HepG2 (cell line): ENCODE measurements around the gene TAF11. TPM values are rescaled to one million over a fixed set of nuclear protein-coding genes. Genes with fewer than 3 reads are reported as not detected.
A peak's percentile ranks its signal among the peaks of the same experiment; 100 is the strongest.

Source experiments
- CC2D1A ChIP-seq: sonication (generic); formaldehyde crosslinking; IDR thresholded peaks from 2 replicates; pipeline ENCODE4 v1.8.1; 2023; ENCODE audit warnings: mild to moderate bottlenecking, missing genetic modification reagents
- CHD2 ChIP-seq: IDR thresholded peaks from 2 replicates; pipeline ENCODE4 v1.6.1; 2011; ENCODE audit warnings: low read depth, low read length, improper control_type of control experiment
- EED ChIP-seq: sonication (generic); formaldehyde crosslinking; IDR thresholded peaks from 2 replicates; pipeline ENCODE4 v1.5.0; 2020; ENCODE audit warnings: mild to moderate bottlenecking, missing genetic modification reagents
- JUNB ChIP-seq: sonication (generic); formaldehyde crosslinking; IDR thresholded peaks from 2 replicates; pipeline ENCODE4 v1.8.0; 2022; ENCODE audit warnings: missing genetic modification reagents, mild to moderate bottlenecking, borderline replicate concordance
- POGZ ChIP-seq: sonication (generic); formaldehyde crosslinking; IDR thresholded peaks from 2 replicates; pipeline ENCODE4 v1.4.0; 2020; ENCODE audit warnings: mild to moderate bottlenecking, missing genetic modification reagents
- SIN3A ChIP-seq: IDR thresholded peaks from 2 replicates; pipeline ENCODE4 v1.6.1; 2011; ENCODE audit warnings: low read depth, mild to moderate bottlenecking, control low read depth, low read length, borderline replicate concordance
- ZBTB20 ChIP-seq: sonication (generic); formaldehyde crosslinking; IDR thresholded peaks from 2 replicates; pipeline ENCODE4 v1.8.1; 2023; ENCODE audit warnings: missing genetic modification reagents, low read depth, mild to moderate bottlenecking, borderline replicate concordance
- ZC3H4 ChIP-seq: sonication (generic); formaldehyde crosslinking; IDR thresholded peaks from 2 replicates; pipeline ENCODE4 v1.4.0; 2020; ENCODE audit warnings: missing genetic modification reagents, borderline replicate concordance
- ZNF33B ChIP-seq: sonication (generic); formaldehyde crosslinking; IDR thresholded peaks from 2 replicates; pipeline ENCODE4 v1.5.1; 2020; ENCODE audit warnings: mild to moderate bottlenecking, missing genetic modification reagents
- ZNF550 ChIP-seq: sonication (generic); formaldehyde crosslinking; IDR thresholded peaks from 2 replicates; pipeline ENCODE4 v1.4.0; 2020; ENCODE audit warnings: mild to moderate bottlenecking, missing genetic modification reagents, borderline replicate concordance
- ZNF652 ChIP-seq: IDR thresholded peaks from 2 replicates; pipeline ENCODE4 v1.6.1; 2016; ENCODE audit warnings: low read depth, borderline replicate concordance
- ZNF891 ChIP-seq: sonication (generic); formaldehyde crosslinking; IDR thresholded peaks from 2 replicates; pipeline ENCODE4 v1.5.0; 2020; ENCODE audit warnings: mild to moderate bottlenecking, missing genetic modification reagents
- polyA plus RNA-seq, 8 experiments: library from polyadenylated mRNA; depleted of rRNA in 3 of 8; stranded (reverse) in 7 of 8; unstranded in 1 of 8; fragments of >200 nt; fragmentation: Illumina TruSeq in 4 of 8; extraction: Trizol in 4 of 8; gene quantifications; 2 replicates each; pipeline versions ENCODE4 v1.2.1 to v1.2.3, GENCODE V29; 2011 to 2016; ENCODE audit warnings: low read depth in 4 of 8, missing spikeins in 1 of 8, mixed read lengths in 1 of 8; ENCODE audit not compliant: insufficient read depth in 1 of 8
- total RNA-seq, 5 experiments: library from RNA; depleted of rRNA; stranded (reverse); fragments of >200 nt; fragmentation: Illumina TruSeq; extraction: Trizol; gene quantifications; 2 replicates each; pipeline ENCODE4 v1.2.3, GENCODE V29; 2016; ENCODE audit warnings: low read depth in 1 of 5
- TF ChIP-seq, protein P1 (sequence below): sonication (generic); formaldehyde crosslinking; IDR thresholded peaks from 2 replicates; pipeline ENCODE4 v1.5.0; 2020; ENCODE audit warnings: missing genetic modification reagents
- TF ChIP-seq, protein P2 (sequence below): sonication (generic); formaldehyde crosslinking; conservative IDR thresholded peaks from 2 replicates; pipeline ENCODE4 v1.8.0; 2022; ENCODE audit warnings: mild to moderate bottlenecking, moderate library complexity, missing genetic modification reagents
- TF ChIP-seq, protein P3 (sequence below): sonication (generic); formaldehyde crosslinking; IDR thresholded peaks from 2 replicates; pipeline ENCODE4 v1.5.1; 2020; ENCODE audit warnings: missing genetic modification reagents, mild to moderate bottlenecking, borderline replicate concordance
- TF ChIP-seq, protein P4 (sequence below): sonication (generic); formaldehyde crosslinking; IDR thresholded peaks from 2 replicates; pipeline ENCODE4 v1.4.0; 2020; ENCODE audit warnings: missing genetic modification reagents
- TF ChIP-seq, protein P5 (sequence below): sonication (generic); formaldehyde crosslinking; IDR thresholded peaks from 2 replicates; pipeline ENCODE4 v1.4.0; 2020; ENCODE audit warnings: missing genetic modification reagents
- TF ChIP-seq, protein P6 (sequence below): sonication (generic); formaldehyde crosslinking; IDR thresholded peaks from 2 replicates; pipeline ENCODE4 v1.4.0; 2020; ENCODE audit warnings: mild to moderate bottlenecking, missing genetic modification reagents, borderline replicate concordance

TAF11 gene
- total and polyA plus RNA-seq, 2 of the 13 experiments (the other 11 are each of a cell fraction or from before 2014, with no cell fraction given), result 35.4 to 73.6 TPM

DNA sequence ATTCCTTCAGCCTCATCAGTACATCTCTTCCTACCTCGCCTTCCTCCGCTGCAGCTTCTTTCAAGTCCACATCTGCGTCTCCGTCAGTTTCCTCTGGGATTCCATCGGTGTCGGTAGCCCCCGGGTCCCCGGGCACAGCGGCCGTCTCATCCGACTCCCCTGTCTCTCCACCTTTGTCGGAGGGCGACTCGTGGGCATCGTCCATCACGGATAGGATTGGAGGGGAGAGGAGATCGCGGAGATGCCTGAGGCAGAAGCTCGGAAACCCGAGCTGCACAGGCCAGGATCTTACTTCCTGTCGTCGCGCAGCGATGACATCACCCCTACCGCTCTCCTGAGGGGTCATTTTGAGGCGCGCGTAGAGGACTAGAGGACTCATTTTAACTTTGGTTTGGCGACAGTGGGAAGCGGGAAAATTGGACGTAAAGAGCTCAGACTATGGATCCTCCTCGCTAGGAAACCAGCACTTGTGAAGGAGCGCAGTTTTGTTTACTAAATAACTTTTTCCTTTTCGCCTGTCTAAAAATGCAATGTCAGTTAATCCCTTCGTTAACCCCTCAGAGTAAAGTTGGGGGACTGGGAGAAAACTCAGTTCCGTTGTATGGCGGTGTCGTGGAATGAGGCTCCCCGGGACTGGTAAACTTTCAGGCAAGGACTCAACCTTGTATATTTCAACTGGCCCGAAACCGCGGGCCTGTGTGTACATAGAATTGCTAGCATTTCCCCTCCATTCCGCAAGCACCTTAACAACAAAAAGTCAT, at the start of gene TAF11 (continued):
- peak; percentile 94 for TF ChIP-seq ZNF891 (CRISPR knock-in tag)
- TF ChIP-seq, protein P1, sequence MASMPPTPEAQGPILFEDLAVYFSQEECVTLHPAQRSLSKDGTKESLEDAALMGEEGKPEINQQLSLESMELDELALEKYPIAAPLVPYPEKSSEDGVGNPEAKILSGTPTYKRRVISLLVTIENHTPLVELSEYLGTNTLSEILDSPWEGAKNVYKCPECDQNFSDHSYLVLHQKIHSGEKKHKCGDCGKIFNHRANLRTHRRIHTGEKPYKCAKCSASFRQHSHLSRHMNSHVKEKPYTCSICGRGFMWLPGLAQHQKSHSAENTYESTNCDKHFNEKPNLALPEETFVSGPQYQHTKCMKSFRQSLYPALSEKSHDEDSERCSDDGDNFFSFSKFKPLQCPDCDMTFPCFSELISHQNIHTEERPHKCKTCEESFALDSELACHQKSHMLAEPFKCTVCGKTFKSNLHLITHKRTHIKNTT (CRISPR knock-in tag), result no peak
- TF ChIP-seq, protein P2, sequence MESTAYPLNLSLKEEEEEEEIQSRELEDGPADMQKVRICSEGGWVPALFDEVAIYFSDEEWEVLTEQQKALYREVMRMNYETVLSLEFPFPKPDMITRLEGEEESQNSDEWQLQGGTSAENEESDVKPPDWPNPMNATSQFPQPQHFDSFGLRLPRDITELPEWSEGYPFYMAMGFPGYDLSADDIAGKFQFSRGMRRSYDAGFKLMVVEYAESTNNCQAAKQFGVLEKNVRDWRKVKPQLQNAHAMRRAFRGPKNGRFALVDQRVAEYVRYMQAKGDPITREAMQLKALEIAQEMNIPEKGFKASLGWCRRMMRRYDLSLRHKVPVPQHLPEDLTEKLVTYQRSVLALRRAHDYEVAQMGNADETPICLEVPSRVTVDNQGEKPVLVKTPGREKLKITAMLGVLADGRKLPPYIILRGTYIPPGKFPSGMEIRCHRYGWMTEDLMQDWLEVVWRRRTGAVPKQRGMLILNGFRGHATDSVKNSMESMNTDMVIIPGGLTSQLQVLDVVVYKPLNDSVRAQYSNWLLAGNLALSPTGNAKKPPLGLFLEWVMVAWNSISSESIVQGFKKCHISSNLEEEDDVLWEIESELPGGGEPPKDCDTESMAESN (CRISPR knock-in tag), result peak; percentile 88; the same call in 1 of the 2 replicates
- TF ChIP-seq, protein P3, sequence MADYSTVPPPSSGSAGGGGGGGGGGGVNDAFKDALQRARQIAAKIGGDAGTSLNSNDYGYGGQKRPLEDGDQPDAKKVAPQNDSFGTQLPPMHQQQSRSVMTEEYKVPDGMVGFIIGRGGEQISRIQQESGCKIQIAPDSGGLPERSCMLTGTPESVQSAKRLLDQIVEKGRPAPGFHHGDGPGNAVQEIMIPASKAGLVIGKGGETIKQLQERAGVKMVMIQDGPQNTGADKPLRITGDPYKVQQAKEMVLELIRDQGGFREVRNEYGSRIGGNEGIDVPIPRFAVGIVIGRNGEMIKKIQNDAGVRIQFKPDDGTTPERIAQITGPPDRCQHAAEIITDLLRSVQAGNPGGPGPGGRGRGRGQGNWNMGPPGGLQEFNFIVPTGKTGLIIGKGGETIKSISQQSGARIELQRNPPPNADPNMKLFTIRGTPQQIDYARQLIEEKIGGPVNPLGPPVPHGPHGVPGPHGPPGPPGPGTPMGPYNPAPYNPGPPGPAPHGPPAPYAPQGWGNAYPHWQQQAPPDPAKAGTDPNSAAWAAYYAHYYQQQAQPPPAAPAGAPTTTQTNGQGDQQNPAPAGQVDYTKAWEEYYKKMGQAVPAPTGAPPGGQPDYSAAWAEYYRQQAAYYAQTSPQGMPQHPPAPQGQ (CRISPR knock-in tag), result no peak
- no peak for TF ChIP-seq JUNB
- no peak; the same call in 1 of the 2 replicates for TF ChIP-seq CC2D1A (CRISPR knock-in tag)
- peak; percentile 97 for TF ChIP-seq SIN3A
- peak; percentile 87 for TF ChIP-seq ZNF33B (CRISPR knock-in tag)
- TF ChIP-seq POGZ (CRISPR knock-in tag), result peak; percentile 93
- TF ChIP-seq, protein P4, sequence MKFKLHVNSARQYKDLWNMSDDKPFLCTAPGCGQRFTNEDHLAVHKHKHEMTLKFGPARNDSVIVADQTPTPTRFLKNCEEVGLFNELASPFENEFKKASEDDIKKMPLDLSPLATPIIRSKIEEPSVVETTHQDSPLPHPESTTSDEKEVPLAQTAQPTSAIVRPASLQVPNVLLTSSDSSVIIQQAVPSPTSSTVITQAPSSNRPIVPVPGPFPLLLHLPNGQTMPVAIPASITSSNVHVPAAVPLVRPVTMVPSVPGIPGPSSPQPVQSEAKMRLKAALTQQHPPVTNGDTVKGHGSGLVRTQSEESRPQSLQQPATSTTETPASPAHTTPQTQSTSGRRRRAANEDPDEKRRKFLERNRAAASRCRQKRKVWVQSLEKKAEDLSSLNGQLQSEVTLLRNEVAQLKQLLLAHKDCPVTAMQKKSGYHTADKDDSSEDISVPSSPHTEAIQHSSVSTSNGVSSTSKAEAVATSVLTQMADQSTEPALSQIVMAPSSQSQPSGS (CRISPR knock-in tag), result peak; percentile 97
- peak; percentile 48 for TF ChIP-seq ZBTB20 (CRISPR knock-in tag)
- TF ChIP-seq EED (CRISPR knock-in tag), result no peak
- TF ChIP-seq, protein P5, sequence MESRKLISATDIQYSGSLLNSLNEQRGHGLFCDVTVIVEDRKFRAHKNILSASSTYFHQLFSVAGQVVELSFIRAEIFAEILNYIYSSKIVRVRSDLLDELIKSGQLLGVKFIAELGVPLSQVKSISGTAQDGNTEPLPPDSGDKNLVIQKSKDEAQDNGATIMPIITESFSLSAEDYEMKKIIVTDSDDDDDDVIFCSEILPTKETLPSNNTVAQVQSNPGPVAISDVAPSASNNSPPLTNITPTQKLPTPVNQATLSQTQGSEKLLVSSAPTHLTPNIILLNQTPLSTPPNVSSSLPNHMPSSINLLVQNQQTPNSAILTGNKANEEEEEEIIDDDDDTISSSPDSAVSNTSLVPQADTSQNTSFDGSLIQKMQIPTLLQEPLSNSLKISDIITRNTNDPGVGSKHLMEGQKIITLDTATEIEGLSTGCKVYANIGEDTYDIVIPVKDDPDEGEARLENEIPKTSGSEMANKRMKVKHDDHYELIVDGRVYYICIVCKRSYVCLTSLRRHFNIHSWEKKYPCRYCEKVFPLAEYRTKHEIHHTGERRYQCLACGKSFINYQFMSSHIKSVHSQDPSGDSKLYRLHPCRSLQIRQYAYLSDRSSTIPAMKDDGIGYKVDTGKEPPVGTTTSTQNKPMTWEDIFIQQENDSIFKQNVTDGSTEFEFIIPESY, result peak; percentile 58
- peak; percentile 54; the same call in 1 of the 2 replicates for TF ChIP-seq ZNF652 (CRISPR knock-in tag)
- TF ChIP-seq CHD2, result no peak
- TF ChIP-seq ZNF550, result no peak
- TF ChIP-seq ZC3H4, result 0 out of 2 replicates have a peak, but pooled peaks have one; percentile 83
- TF ChIP-seq, protein P6, sequence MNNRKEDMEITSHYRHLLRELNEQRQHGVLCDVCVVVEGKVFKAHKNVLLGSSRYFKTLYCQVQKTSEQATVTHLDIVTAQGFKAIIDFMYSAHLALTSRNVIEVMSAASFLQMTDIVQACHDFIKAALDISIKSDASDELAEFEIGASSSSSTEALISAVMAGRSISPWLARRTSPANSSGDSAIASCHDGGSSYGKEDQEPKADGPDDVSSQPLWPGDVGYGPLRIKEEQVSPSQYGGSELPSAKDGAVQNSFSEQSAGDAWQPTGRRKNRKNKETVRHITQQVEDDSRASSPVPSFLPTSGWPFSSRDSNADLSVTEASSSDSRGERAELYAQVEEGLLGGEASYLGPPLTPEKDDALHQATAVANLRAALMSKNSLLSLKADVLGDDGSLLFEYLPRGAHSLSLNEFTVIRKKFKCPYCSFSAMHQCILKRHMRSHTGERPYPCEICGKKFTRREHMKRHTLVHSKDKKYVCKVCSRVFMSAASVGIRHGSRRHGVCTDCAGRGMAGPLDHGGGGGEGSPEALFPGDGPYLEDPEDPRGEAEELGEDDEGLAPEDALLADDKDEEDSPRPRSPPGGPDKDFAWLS (CRISPR knock-in tag), result no peak
